Small intestine (tissue), 7 donors: ENCODE results near the gene SLF1. TPM values are rescaled to one million over a fixed set of nuclear protein-coding genes. Genes with fewer than 3 reads are reported as not detected.

Source experiments
- DNase-seq, 2 donors: peaks; one replicate each; pipeline versions ENCODE4 v3.0.0 to v3.0.0-alpha.2; 2013
- FAIRE-seq: peaks from 2 replicates; lab custom pipeline; 2012; peaks lifted over from hg19 to GRCh38; lab: Jason Lieb, UNC
- H3K27ac ChIP-seq, 3 donors: one replicate each; pipeline ENCODE4 v1.5.1; 2013; ENCODE audit warnings: low read length in 2 of 3, mild to moderate bottlenecking in 2 of 3, control low read depth in 1 of 3, inconsistent platforms in 1 of 3, low read depth in 1 of 3, moderate library complexity in 1 of 3
- H3K27me3 ChIP-seq, 3 donors: one replicate each; pipeline ENCODE4 v1.6.1; 2013; ENCODE audit warnings: low read length in 3 of 3, inconsistent platforms in 1 of 3; ENCODE audit not compliant: control insufficient read depth in 3 of 3, insufficient read depth in 3 of 3
- H3K36me3 ChIP-seq, 3 donors: one replicate each; pipeline ENCODE4 v1.6.1; 2013; ENCODE audit warnings: low read length in 3 of 3, inconsistent platforms in 1 of 3, low read depth in 1 of 3, mild to moderate bottlenecking in 1 of 3, moderate library complexity in 1 of 3; ENCODE audit not compliant: control insufficient read depth in 3 of 3, insufficient read depth in 2 of 3
- H3K4me1 ChIP-seq, 3 donors: one replicate each; pipeline ENCODE4 v1.6.1; 2013; ENCODE audit warnings: low read length in 2 of 3, inconsistent platforms in 1 of 3, low read depth in 1 of 3, mild to moderate bottlenecking in 1 of 3, moderate library complexity in 1 of 3; ENCODE audit not compliant: control insufficient read depth in 3 of 3, insufficient read depth in 2 of 3
- H3K4me3 ChIP-seq, 3 donors: one replicate each; pipeline ENCODE4 v1.5.1; 2013; ENCODE audit warnings: low read length in 3 of 3, control low read depth in 1 of 3, inconsistent platforms in 1 of 3, low read depth in 1 of 3, mild to moderate bottlenecking in 1 of 3, moderate library complexity in 1 of 3
- H3K9me3 ChIP-seq, 2 donors: one replicate each; pipeline ENCODE4 v1.6.1; 2013; ENCODE audit warnings: low read depth in 1 of 2, low read length in 1 of 2; ENCODE audit not compliant: control insufficient read depth in 2 of 2, insufficient read depth in 1 of 2
- WGBS, 3 donors: extraction: QIAGEN DNeasy Blood & Tissue Kit; methylation state at CpG; one replicate each; pipeline ENCODE4 v1.1.7; 2013; 5-methylcytosine and 5-hydroxymethylcytosine counted together
- polyA plus RNA-seq, 4 donors: library from polyadenylated mRNA; stranded (reverse) in 3 of 4; unstranded in 1 of 4; fragments of 200-250 nt in 3 of 4; fragments of 120-200 nt in 1 of 4; gene quantifications; one replicate each; pipeline versions ENCODE4 v1.2.1 to v1.2.3, GENCODE V29; 2013
- donor health status: healthy with polysubstance abuse.
- donor health status: control.
- donor health status: control.
- donor health status: Bipolar disorder and iron deficiency.
- donor health status: healthy.

The SLF1 gene
- polyA plus RNA-seq, 4 donors: 3.3 to 7.9 (median 5.5) TPM

GRCh38 chr5:94705427-94705826 is 87.0 kb downstream of the SLF1 start:
- Histone ChIP-seq H3K27ac (no peak overlapping the region), H3K36me3 (peaks cover 0 to 5% (median 2%) of the 10 kb centered on the region in 3 donors), H3K4me3 (no peak overlapping the region), H3K9me3 (no peaks in the 10 kb centered on the region), H3K4me1 (no peaks in the 10 kb centered on the region), H3K27me3 (no peaks in the 10 kb centered on the region)
- FAIRE-seq: no peak
- DNase-seq: no peak
- 83 to 95% (median 94%) methylated on average over 1 of the region's 1 CpG for WGBS, 3 donors

DNA sequence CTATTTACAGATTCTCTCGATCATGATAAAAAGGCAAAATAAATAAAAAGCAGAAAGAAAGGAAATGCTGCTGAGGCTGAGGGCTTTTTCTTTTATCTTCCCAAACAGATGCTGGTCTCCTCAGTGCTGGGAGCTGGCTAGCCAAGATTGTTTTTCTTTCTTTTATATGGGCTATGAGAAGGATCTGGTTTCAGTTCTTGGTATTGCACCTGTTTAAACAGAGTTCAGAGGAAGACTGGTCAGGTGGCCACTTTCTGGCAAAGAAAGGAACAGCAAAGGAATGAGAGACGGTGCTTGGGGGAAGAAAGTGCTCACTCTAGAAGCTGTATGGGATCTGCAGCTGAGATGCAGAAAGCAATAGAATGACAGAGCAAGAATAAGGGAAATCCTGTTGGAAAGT is 88.9 kb downstream of the SLF1 start:
- Histone ChIP-seq H3K27ac (no peak overlapping the region), H3K27me3 (no peaks in the 10 kb centered on the region), H3K4me3 (no peak overlapping the region), H3K9me3 (no peaks in the 10 kb centered on the region), H3K4me1 (no peaks in the 10 kb centered on the region), H3K36me3 (peaks cover 0 to 5% (median 2%) of the 10 kb centered on the region in 3 donors)
- no peak for FAIRE-seq
- no peak for DNase-seq
- WGBS, 3 donors: 32 to 43% (median 36%) methylated on average over 2 of the region's 2 CpGs

- FAIRE-seq (no peak), DNase-seq (no peak)
- H3K9me3 ChIP-seq: no peaks in the 10 kb centered on the region
- H3K4me3 ChIP-seq: no peak overlapping the region
- H3K4me1 ChIP-seq: no peaks in the 10 kb centered on the region
- no peaks in the 10 kb centered on the region for H3K27me3 ChIP-seq
- peaks cover 0 to 5% (median 2%) of the 10 kb centered on the region in 3 donors for H3K36me3 ChIP-seq
- WGBS, 3 donors: 95 to 100% (median 97%) methylated on average over 1 of the region's 1 CpG
- no peak overlapping the region for H3K27ac ChIP-seq
Measured at GRCh38 chr5:94709277-94709676, 90.8 kb downstream of the SLF1 start.

DNA sequence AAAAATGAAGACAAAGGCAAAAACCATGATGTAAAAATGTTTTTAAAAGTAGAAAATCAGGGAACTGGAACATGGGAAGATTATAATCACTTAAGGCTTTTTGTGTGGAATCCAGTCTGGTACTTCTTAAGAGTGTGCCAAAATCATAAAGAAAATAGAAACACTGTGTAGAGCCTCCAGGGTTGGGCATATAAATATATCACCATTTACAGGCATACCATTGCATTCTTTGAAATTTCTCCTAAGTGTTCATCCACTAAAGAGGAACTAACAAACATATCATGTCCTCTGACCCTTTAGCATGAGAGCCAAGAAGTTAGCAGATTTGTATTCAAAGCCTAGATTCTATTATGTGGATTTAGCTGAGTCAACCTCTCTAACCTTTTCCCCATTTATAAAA is 93.3 kb downstream of the SLF1 start:
- Histone ChIP-seq H3K36me3 (peaks cover 0 to 5% (median 2%) of the 10 kb centered on the region in 3 donors), H3K9me3 (peaks cover 0 to 4% of the 10 kb centered on the region in 2 donors), H3K27me3 (no peaks in the 10 kb centered on the region), H3K4me1 (no peaks in the 10 kb centered on the region), H3K4me3 (no peak overlapping the region), H3K27ac (no peak overlapping the region)
- DNase-seq (no peak), FAIRE-seq (no peak)

- H3K27ac ChIP-seq: no peak overlapping the region
- H3K4me3 ChIP-seq: no peak overlapping the region
- no peak for DNase-seq
- WGBS, 3 donors: 79 to 86% (median 79%) methylated on average over 3 of the region's 3 CpGs
- H3K27me3 ChIP-seq: no peaks in the 10 kb centered on the region
- no peaks in the 10 kb centered on the region for H3K4me1 ChIP-seq
- FAIRE-seq: no peak
- no peaks in the 10 kb centered on the region for H3K36me3 ChIP-seq
- peaks cover 0 to 4% of the 10 kb centered on the region in 2 donors for H3K9me3 ChIP-seq
Measured at GRCh38 chr5:94715768-94716167, 97.3 kb downstream of the SLF1 start.

GRCh38 chr5:94725142-94725541 is 106.7 kb downstream of the SLF1 start:
- H3K9me3 ChIP-seq: no peaks in the 10 kb centered on the region
- WGBS, 3 donors: 39 to 47% (median 44%) methylated on average over 1 of the region's 1 CpG
- no peak overlapping the region for H3K27ac ChIP-seq
- DNase-seq (no peak), FAIRE-seq (no peak)
- H3K27me3 ChIP-seq: no peaks in the 10 kb centered on the region
- H3K4me3 ChIP-seq: no peak overlapping the region
- H3K4me1 ChIP-seq: no peaks in the 10 kb centered on the region
- H3K36me3 ChIP-seq: no peaks in the 10 kb centered on the region

GRCh38 chr5:94731471-94731870 is 113.0 kb downstream of the SLF1 start:
- FAIRE-seq: no peak
- DNase-seq: no peak
- no peaks in the 10 kb centered on the region for H3K4me1 ChIP-seq
- 13 to 30% (median 18%) methylated on average over 1 of the region's 1 CpG for WGBS, 3 donors
- H3K9me3 ChIP-seq: no peaks in the 10 kb centered on the region
- H3K36me3 ChIP-seq: no peaks in the 10 kb centered on the region
- no peak overlapping the region for H3K4me3 ChIP-seq
- H3K27me3 ChIP-seq: no peaks in the 10 kb centered on the region
- no peak overlapping the region for H3K27ac ChIP-seq

GRCh38 chr5:94736498-94736897 is 118.0 kb downstream of the SLF1 start:
- WGBS, 3 donors: 47 to 84% (median 74%) methylated on average over 1 of the region's 1 CpG
- H3K9me3 ChIP-seq: no peaks in the 10 kb centered on the region
- no peak for FAIRE-seq

GRCh38 chr5:94740286-94740685 is 121.8 kb downstream of the SLF1 start:
- Histone ChIP-seq H3K9me3 (no peaks in the 10 kb centered on the region), H3K36me3 (no peaks in the 10 kb centered on the region), H3K4me1 (no peaks in the 10 kb centered on the region), H3K27ac (no peak overlapping the region), H3K4me3 (no peak overlapping the region), H3K27me3 (peaks cover 0 to 3% (median 0%) of the 10 kb centered on the region in 3 donors)
- DNase-seq (no peak), FAIRE-seq (no peak)
- WGBS, 3 donors: 61 to 68% (median 66%) methylated on average over 2 of the region's 2 CpGs

More at GRCh38 chr5:94736498-94736897, 118.0 kb downstream of the SLF1 start:
- H3K4me1 ChIP-seq: no peaks in the 10 kb centered on the region
- no peaks in the 10 kb centered on the region for H3K36me3 ChIP-seq
- no peak overlapping the region for H3K27ac ChIP-seq
- no peak for DNase-seq
- no peak overlapping the region for H3K4me3 ChIP-seq
- H3K27me3 ChIP-seq: peaks cover 0 to 3% (median 0%) of the 10 kb centered on the region in 3 donors
